Medulla oblongata (tissue), 1 donor: ENCODE data around the gene PHYKPL.

ENCODE experiments used
- DNase-seq: peaks from one replicate; pipeline ENCODE4 v3.0.0-alpha.2; 2015; ENCODE audit errors: extremely low spot score

The PHYKPL gene

DNA sequence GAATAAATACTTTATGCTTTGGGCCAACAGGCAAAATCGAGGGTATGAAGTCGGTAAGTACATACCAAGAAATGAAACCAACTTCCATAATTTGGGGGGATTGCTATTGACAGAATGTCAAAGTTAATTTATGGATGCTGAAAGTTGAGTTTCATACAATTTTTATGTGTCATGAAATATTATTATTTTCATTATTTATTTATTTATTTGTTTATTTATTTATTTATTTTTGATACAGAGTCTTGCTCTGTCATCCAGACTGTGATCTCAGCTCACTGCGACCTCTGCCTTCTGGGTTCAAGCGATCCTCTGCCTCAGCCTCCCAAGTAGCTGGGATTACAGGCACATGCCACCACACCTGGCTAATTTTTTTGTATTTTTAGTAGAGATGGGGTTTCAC, 40.9 kb downstream of the PHYKPL start:
- no peak for DNase-seq

GRCh38 chr5:178189433-178189832, 43.2 kb downstream of the PHYKPL start:
- no peak for DNase-seq

DNA sequence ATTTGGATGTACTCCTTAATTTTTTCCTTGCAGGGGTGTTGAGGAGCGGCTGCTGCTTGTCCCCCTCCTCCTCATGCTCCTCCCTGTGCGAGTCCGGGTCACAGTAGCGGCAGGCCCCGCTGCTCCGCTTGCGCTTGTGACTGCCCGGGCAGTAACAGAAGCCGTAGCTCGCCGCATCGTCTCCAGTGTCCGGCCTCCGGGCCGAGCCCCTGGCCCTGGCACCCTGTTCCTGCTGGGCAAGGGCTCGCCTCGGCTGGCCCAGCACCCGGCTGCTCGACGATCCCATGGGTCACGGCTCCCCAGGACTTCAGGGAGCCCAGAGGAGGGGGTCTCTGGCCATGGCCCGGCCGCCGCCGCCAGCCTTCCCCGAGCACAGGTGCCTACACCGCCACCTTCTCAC, 45.6 kb downstream of the PHYKPL start, which contains the start of gene GMCL2:
TSS of gene GMCL2 (minus strand) at position 358 of the 400 bp plus-strand sequence. CDS start at position 286, 72 bp downstream.
- DNase-seq: no peak

GRCh38 chr5:178186427-178186826, 46.2 kb downstream of the PHYKPL start:
- no peak for DNase-seq

DNA sequence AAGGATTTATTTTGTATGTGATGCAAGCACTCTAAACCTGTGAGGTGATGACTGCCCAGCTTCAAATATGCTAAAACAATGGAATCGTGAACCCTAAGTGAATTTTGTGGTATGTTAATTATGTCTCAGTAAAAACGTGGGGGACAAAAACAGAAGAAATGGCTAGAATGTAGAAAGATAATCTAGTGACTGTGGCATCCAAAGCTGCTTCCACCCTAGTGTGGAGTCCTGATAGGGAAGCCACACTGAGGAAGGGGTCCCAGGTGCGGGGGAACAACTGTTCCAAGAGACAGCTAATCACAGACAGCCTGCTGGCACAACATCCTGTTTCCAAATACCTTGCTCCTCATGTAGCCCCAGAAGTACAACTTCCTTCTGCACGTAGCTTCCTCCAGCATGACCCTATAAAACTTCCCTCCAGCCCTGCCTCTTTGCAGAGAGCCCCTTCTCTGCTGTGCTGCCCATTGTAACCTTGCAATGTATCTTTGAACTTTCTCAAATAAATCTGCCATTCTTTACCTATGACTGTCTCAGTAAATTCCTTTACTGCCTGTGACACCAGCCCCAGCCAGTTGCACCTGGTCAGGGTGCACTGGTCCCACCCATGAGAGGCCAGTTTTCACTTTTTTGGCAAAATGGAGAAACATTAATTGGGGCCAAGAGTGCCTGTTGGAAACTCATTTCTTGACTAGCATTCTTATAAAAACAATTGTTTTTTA, 50.3 kb downstream of the PHYKPL start:
- DNase-seq: no peak

DNA sequence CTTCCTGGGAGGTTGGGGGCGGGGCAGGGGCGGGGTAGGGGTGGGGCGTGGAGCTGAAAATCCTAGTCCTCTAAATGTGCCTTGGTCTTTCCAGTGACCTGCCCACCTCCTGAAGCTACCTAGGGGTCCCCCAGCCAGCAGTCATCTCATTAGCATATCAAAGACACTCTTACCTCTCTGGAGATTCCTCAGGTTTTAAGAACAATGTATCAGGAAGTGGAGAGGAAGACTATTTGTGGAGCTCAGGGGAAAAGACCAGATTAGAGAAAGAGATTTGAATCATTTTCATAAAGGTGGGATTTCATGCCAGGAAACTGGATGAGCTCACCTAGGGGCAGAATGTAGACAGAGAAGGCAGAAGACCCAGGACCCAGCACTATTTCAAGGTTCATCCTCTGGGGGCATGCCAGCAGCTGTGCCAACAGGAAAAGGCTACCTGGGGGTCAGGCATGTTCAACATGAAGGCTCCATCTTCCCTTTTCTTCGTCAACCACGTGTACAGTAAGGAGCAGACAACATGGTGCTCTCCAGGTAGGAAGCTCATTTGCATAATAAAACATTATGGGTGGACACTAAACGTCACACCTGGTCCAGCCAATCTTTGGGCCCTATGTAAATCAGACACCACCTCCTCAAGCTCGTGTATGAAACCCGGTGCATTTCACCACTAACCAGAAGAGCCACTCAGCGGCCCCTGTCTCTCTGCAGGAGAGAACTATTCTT, 52.3 kb downstream of the PHYKPL start:
- no peak for DNase-seq

- no peak for DNase-seq
Measured at GRCh38 chr5:178177569-178177968, 55.0 kb downstream of the PHYKPL start.

DNA sequence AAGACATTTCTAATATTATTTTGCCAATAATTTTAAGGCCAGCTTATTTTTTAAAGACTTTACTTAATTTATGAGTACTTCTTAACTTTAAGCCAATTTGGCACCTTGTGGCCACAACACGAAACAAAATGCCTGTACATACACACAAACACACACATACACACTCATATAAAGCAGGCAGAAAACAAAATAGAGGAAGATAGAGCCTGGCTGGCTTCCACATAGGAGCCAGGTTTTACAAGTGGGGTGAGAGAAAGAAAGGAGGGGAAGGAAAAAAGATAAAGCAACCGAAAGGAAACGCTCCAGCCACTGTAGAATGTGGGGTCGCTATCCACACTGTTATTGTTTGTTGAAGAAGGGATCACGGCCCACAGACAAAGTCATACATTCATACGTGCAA, 55.8 kb downstream of the PHYKPL start:
- DNase-seq: no peak

DNA sequence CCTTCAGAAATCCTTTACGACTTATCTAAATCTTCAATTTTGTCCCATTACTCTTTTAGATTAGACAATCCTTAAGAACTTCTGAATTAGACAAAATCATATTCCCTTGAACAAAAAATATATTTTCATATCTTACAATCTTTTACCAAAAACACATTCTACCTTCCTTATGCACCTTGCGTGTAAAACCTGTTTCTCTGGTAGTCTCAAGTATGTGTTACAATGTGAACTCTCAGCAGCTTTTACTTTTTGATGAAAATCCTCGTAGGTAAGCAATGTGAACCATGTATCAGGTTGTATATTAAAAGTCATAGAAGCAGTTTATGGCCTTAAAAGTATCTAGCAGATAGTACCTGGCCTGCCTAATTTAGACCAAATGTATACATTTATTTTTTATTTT, 58.1 kb downstream of the PHYKPL start:
- DNase-seq: no peak

DNA sequence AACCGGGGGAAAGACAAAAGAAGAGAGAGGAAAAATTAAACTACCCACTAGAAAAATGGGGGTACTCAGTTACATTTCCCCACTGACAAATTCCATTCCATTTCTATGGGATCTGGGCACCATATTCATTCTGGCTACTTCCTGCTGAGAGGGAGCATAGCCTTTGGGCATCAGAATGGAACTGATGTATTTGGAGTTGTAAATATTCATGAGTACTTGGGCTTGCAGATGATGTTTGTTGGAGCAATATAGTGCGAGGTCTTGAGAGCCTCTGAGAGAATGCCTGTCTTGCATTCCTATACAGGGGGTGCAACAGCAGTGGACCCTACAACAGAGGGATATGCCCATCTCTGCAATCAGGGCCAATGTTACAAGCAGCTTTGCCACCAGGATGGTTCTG, 62.1 kb downstream of the PHYKPL start:
- no peak for DNase-seq

- DNase-seq: no peak
Measured at GRCh38 chr5:178165581-178165980, 67.0 kb downstream of the PHYKPL start.

GRCh38 chr5:178163772-178164735, 68.5 kb downstream of the PHYKPL start:
- peak; percentile 88 for DNase-seq

GRCh38 chr5:178162481-178162880, 70.1 kb downstream of the PHYKPL start:
- no peak for DNase-seq

GRCh38 chr5:178160176-178160575, 72.4 kb downstream of the PHYKPL start:
- no peak for DNase-seq
